OCI-LY7 (cell line): ENCODE results near the gene NPEPL1. TPM values are rescaled to one million over a fixed set of nuclear protein-coding genes. Genes with fewer than 3 reads are reported as not detected.

Experiments
- BruUV-seq: library from RNA; stranded (reverse); fragments of 400-500 nt; replicated peaks from 2 replicates; lab custom pipeline; 2021; lab: Mats Ljungman, UMichigan
- CTCF ChIA-PET: fragments of 300-600 bp; sonication (Branson Sonifier 250); formaldehyde crosslinking; loops from one replicate; lab custom pipeline; 2022; ENCODE audit warnings: antibody characterized with exemption; ENCODE audit not compliant: unreplicated experiment; lab: Charles Lee
- POLR2A ChIA-PET: fragments of 300-600 bp; sonication (Branson Sonifier 250); formaldehyde crosslinking; loops from one replicate; lab custom pipeline; 2022; ENCODE audit warnings: antibody characterized with exemption; lab: Charles Lee
- DNase-seq: peaks from one replicate; pipeline ENCODE4 v3.0.0-alpha.2; 2015; ENCODE audit warnings: low spot score
- H2AFZ ChIP-seq: fragments of 200-600 bp; sonication (generic), shearing (Covaris generic); 2 replicates; pipeline ENCODE4 v1.6.1; 2014; ENCODE audit warnings: mild to moderate bottlenecking, antibody characterized with exemption, low read length, moderate library complexity
- H3K27ac ChIP-seq: fragments of 200-600 bp; sonication (generic); 2 replicates; pipeline ENCODE4 v1.5.1; 2014; ENCODE audit warnings: mixed run types, low read depth, mild to moderate bottlenecking, moderate library complexity, low read length, inconsistent platforms; ENCODE audit not compliant: poor library complexity, severe bottlenecking
- H3K36me3 ChIP-seq: fragments of 200-600 bp; sonication (generic); 2 replicates; pipeline ENCODE4 v1.6.1; 2014; ENCODE audit warnings: mild to moderate bottlenecking, antibody characterized with exemption, low read length, moderate library complexity, mixed read lengths; ENCODE audit not compliant: insufficient read depth
- H3K4me1 ChIP-seq: fragments of 200-600 bp; sonication (generic); 2 replicates; pipeline ENCODE4 v1.5.1; 2014; ENCODE audit warnings: mild to moderate bottlenecking, low read length; ENCODE audit not compliant: insufficient read depth, poor library complexity, severe bottlenecking
- H3K4me2 ChIP-seq: fragments of 200-600 bp; sonication (generic); 2 replicates; pipeline ENCODE4 v1.6.1; 2014; ENCODE audit warnings: mild to moderate bottlenecking, low read length
- H3K4me3 ChIP-seq: fragments of 200-600 bp; sonication (generic); 2 replicates; pipeline ENCODE4 v1.5.1; 2014; ENCODE audit warnings: mild to moderate bottlenecking, low read depth, low read length; ENCODE audit not compliant: poor library complexity, severe bottlenecking
- H3K79me2 ChIP-seq: fragments of 200-600 bp; sonication (generic); 2 replicates; pipeline ENCODE4 v1.6.1; 2016; ENCODE audit warnings: low read depth, mild to moderate bottlenecking, low read length, moderate library complexity, mixed read lengths; ENCODE audit not compliant: insufficient read depth
- H3K9me2 ChIP-seq: fragments of 200-600 bp; sonication (generic); 2 replicates; pipeline ENCODE4 v1.6.1; 2016; ENCODE audit warnings: mild to moderate bottlenecking, low read length, mixed read lengths; ENCODE audit not compliant: insufficient read depth
- H3K9me3 ChIP-seq: fragments of 200-600 bp; sonication (generic); 2 replicates; pipeline ENCODE4 v1.6.1; 2014; ENCODE audit warnings: mild to moderate bottlenecking, mixed run types, low read length, mixed read lengths
- H4K20me1 ChIP-seq: fragments of 200-600 bp; sonication (generic); 2 replicates; pipeline ENCODE4 v1.6.1; 2014; ENCODE audit warnings: mild to moderate bottlenecking, antibody characterized with exemption, low read length, moderate library complexity, mixed read lengths; ENCODE audit not compliant: insufficient read depth
- CTCF ChIP-seq: fragments of 200-600 bp; sonication (generic); conservative IDR thresholded peaks from 2 replicates; pipeline ENCODE4 v1.5.1; 2014; ENCODE audit warnings: mild to moderate bottlenecking, antibody characterized with exemption, low read length, moderate library complexity, mixed read lengths
- EZH2phosphoT487 ChIP-seq: fragments of 200-600 bp; sonication (generic); IDR thresholded peaks from 2 replicates; pipeline ENCODE4 v1.6.1; 2018; ENCODE audit warnings: low read depth, borderline replicate concordance, mild to moderate bottlenecking, mixed run types, antibody characterized with exemption, low read length, moderate library complexity, mixed read lengths
- intact Hi-C: fragments of 100-400 bp; cut with micrococcal nuclease; formaldehyde crosslinking; loops from one replicate; pipeline ENCODE4 v1.10.0; 2022; ENCODE audit not compliant: unreplicated experiment
- total RNA-seq, 2 experiments: library from RNA; depleted of rRNA in 1 of 2; stranded (reverse); fragments of >200 nt in 1 of 2; shearing (Covaris generic) in 1 of 2; gene quantifications; 2 replicates each; pipeline ENCODE4 v1.2.3, GENCODE V29; 2014 to 2022

Gene NPEPL1
- total RNA-seq, 2 experiments from 2014 or later, result 3.4 to 11.5 TPM

- no TSS peak for BruUV-seq
- Histone ChIP-seq H3K9me2 (no peaks in the 10 kb centered on the region), H3K9me3 (no peaks in the 10 kb centered on the region), H3K36me3 (no peaks in the 10 kb centered on the region), H3K79me2 (no peaks in the 10 kb centered on the region), H3K4me2 (no peak overlapping the region), H4K20me1 (no peaks in the 10 kb centered on the region), H3K27ac (no peak overlapping the region), H3K4me3 (no peak overlapping the region), H2AFZ (no peak overlapping the region), H3K4me1 (no peaks in the 10 kb centered on the region)
- POLR2A ChIA-PET, result no interaction called here
- no peak for TF ChIP-seq CTCF
- no peak for TF ChIP-seq EZH2phosphoT487
- no peak for DNase-seq
- CTCF ChIA-PET, result no interaction called here
- intact Hi-C loops, result no loop called here
Measured at GRCh38 chr20:58719971-58720371, 27.4 kb downstream of the NPEPL1 start.

DNA sequence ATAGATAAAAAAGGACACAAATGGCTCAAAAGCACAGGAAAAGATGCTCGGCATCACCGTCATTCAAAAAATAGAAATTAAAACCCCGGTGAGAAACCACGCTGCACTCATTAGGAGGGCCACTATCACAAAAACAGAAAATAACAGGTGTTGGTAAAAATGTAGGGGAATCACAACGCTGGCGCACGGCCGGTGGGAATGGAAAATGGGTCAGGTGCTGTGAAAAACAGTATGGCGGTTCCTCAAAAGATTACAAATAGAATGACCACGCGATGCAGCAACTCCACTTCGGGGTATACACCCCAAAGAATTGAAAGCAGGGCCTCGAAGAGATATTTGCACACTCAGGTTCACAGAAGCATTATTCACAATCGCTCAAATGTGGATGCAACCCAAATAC, 28.3 kb downstream of the NPEPL1 start:
- ChIA-PET CTCF (no interaction called here), POLR2A (no interaction called here)
- BruUV-seq, result no TSS peak
- Histone ChIP-seq H4K20me1 (no peaks in the 10 kb centered on the region), H3K79me2 (no peaks in the 10 kb centered on the region), H3K9me3 (no peaks in the 10 kb centered on the region), H3K9me2 (no peaks in the 10 kb centered on the region), H3K27ac (no peak overlapping the region), H3K4me2 (no peak overlapping the region), H3K4me1 (no peaks in the 10 kb centered on the region), H3K36me3 (no peaks in the 10 kb centered on the region), H3K4me3 (no peak overlapping the region), H2AFZ (no peak overlapping the region)
- DNase-seq, result no peak
- TF ChIP-seq CTCF (no peak), EZH2phosphoT487 (no peak)
- intact Hi-C loops, result no loop called here

DNA sequence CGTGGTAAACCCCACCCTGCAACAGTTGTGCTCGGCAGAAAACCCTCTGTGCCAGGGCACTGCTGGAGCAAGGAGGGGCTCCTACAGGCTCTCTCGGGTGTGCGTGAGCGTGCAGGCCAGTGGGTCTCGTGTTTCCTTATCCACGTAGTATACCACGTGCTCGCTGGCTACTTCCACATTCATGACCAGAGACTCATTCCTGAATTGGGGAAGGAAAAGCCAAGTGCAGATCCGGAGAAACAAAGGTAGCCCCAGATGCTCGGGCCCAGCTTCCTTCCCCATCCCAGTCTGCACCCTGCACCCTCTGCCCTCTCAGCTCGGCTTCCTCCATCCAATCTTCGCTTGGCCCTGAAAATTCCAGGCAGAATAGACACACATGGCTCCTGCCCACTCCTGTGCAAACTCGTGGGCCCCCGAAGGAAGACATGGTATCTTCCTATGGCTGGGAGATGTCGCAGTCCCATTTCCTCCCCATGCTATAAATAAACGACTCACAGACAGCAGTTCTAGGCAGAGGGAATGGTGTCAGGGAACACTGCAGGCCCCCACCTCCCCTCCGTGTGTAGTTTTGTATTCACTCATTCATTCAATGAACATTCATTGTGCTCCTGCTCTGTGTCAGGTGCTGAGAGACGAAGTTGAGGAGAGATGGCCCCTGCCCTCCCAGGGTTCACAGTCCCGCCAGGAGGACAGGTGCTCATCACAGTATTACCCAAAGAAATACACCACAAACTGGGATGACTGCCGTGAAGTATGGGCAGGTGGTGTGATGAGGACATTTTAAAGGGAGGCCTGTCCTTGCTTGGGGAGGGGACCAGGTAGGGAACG, 29.6 kb downstream of the NPEPL1 start:
- H2AFZ ChIP-seq, result no peak overlapping the region
- H3K4me1 ChIP-seq, result no peaks in the 10 kb centered on the region
- no TSS peak for BruUV-seq
- DNase-seq, result no peak
- no peak for TF ChIP-seq EZH2phosphoT487
- TF ChIP-seq CTCF, result no peak
- H3K9me2 ChIP-seq, result no peaks in the 10 kb centered on the region
- H3K36me3 ChIP-seq, result no peaks in the 10 kb centered on the region
- H3K27ac ChIP-seq, result no peak overlapping the region
- H3K4me2 ChIP-seq, result no peak overlapping the region
- no peak overlapping the region for H3K4me3 ChIP-seq
- ChIA-PET CTCF (no interaction called here), POLR2A (no interaction called here)
- H4K20me1 ChIP-seq, result no peaks in the 10 kb centered on the region
- no peaks in the 10 kb centered on the region for H3K9me3 ChIP-seq
- no peaks in the 10 kb centered on the region for H3K79me2 ChIP-seq
- intact Hi-C loops, result no loop called here
